Activated CD4-positive, alpha-beta T cell treated with anti-CD3 and anti-CD28 coated beads, Interleukin-2, amount 50 U/mL, for 16 hours (primary cell): ENCODE measurements around the gene CFAP299.
"Not testable (repeated sequence)": the region's sequence is repeated elsewhere in the genome, so short reads cannot be mapped to it uniquely, and the experiment has no call there.

ENCODE experiments used
- DNase-seq: peaks from one replicate; pipeline ENCODE4 v3.0.0-alpha.2; 2020

Gene CFAP299

GRCh38 chr4:80749558-80749957 lies 414.0 kb downstream of the CFAP299 start:
- not testable (repeated sequence) for DNase-seq

GRCh38 chr4:80751200-80751599 lies 415.7 kb downstream of the CFAP299 start:
- DNase-seq: no peak

GRCh38 chr4:80767944-80768343 lies 432.4 kb downstream of the CFAP299 start:
- DNase-seq: no peak

GRCh38 chr4:80776168-80776567 lies 440.6 kb downstream of the CFAP299 start:
- no peak for DNase-seq

- no peak for DNase-seq
Measured at GRCh38 chr4:80781431-80781830, 445.9 kb downstream of the CFAP299 start.

GRCh38 chr4:80787306-80787705 lies 451.8 kb downstream of the CFAP299 start:
- DNase-seq: peak; percentile 26

GRCh38 chr4:80788798-80789197 lies 453.3 kb downstream of the CFAP299 start:
- no peak for DNase-seq

GRCh38 chr4:80790152-80790551 lies 454.6 kb downstream of the CFAP299 start:
- no peak for DNase-seq

- DNase-seq: not testable (repeated sequence)
Measured at GRCh38 chr4:80793660-80794059, 458.1 kb downstream of the CFAP299 start.

GRCh38 chr4:80798082-80798481 lies 462.6 kb downstream of the CFAP299 start:
- no peak for DNase-seq

- not testable (repeated sequence) for DNase-seq
Measured at GRCh38 chr4:80800719-80801118, 465.2 kb downstream of the CFAP299 start.

- DNase-seq: no peak
Measured at GRCh38 chr4:80803337-80803736, 467.8 kb downstream of the CFAP299 start.

GRCh38 chr4:80806472-80806871 lies 470.9 kb downstream of the CFAP299 start:
- no peak for DNase-seq

- DNase-seq: no peak
Measured at GRCh38 chr4:80809039-80809729, 473.7 kb downstream of the CFAP299 start.

- no peak for DNase-seq
Measured at GRCh38 chr4:80811406-80811805, 475.9 kb downstream of the CFAP299 start.

- DNase-seq: no peak
Measured at GRCh38 chr4:80812145-80812544, 476.6 kb downstream of the CFAP299 start.

GRCh38 chr4:80814266-80814665 lies 478.7 kb downstream of the CFAP299 start:
- no peak for DNase-seq

- no peak for DNase-seq
Measured at GRCh38 chr4:80831383-80832361, 496.1 kb downstream of the CFAP299 start.

GRCh38 chr4:80839281-80839680 lies 503.8 kb downstream of the CFAP299 start:
- DNase-seq: no peak

GRCh38 chr4:80839792-80840191 lies 504.3 kb downstream of the CFAP299 start:
- no peak for DNase-seq

GRCh38 chr4:80840396-80840795 lies 504.9 kb downstream of the CFAP299 start:
- DNase-seq: no peak

- no peak for DNase-seq
Measured at GRCh38 chr4:80841587-80842281, 506.2 kb downstream of the CFAP299 start.

- no peak for DNase-seq
Measured at GRCh38 chr4:80846210-80846609, 510.7 kb downstream of the CFAP299 start.
